SK-N-SH (cell line): ENCODE measurements around the gene PRPS1. TPM values are rescaled to one million over a fixed set of nuclear protein-coding genes. Genes with fewer than 3 reads are reported as not detected.
A peak's percentile ranks its signal among the peaks of the same experiment; 100 is the strongest.

Experiments
- CTCF ChIA-PET: fragments of 300-600, 350-600 bp; formaldehyde crosslinking; extraction: SDS; loops from one replicate; lab custom pipeline; 2021; lab: Yijun Ruan, JAX
- POLR2A ChIA-PET: fragments of 350-600 bp; sonication (Branson Sonifier 250); formaldehyde crosslinking; extraction: SDS; loops from one replicate; lab custom pipeline; 2020; ENCODE audit warnings: antibody characterized with exemption, inconsistent platforms; lab: Yijun Ruan, JAX
- DNase-seq: peaks from one replicate; pipeline ENCODE4 v3.0.0; 2012
- H2AFZ ChIP-seq: fragments of 200-600 bp; sonication (generic); 2 replicates; pipeline ENCODE4 v1.8.1; 2016; ENCODE audit warnings: antibody characterized with exemption, mild to moderate bottlenecking, low read depth
- H3F3A ChIP-seq: fragments of 200-600 bp; sonication (generic); replicated peaks from 2 replicates; pipeline ENCODE3; 2016; ENCODE audit warnings: antibody characterized with exemption, mild to moderate bottlenecking; ENCODE audit not compliant: insufficient read depth
- H3K27ac ChIP-seq, 2 experiments: fragments of 200-500 bp in 1 of 2; fragments of 200-600 bp in 1 of 2; sonication (Bioruptor generic) in 1 of 2; sonication (generic), shearing (Covaris generic) in 1 of 2; 2 replicates each; pipeline versions ENCODE4 v1.5.1 to v1.6.1; 2014 to 2016; ENCODE audit warnings: low read depth in 2 of 2, inconsistent platforms in 1 of 2, low read length in 1 of 2, mild to moderate bottlenecking in 1 of 2, mixed read lengths in 1 of 2
- H3K27me3 ChIP-seq: fragments of 200-600 bp; sonication (generic), shearing (Covaris generic); 2 replicates; pipeline ENCODE4 v1.6.1; 2016; ENCODE audit warnings: mixed run types; ENCODE audit not compliant: insufficient read depth
- H3K36me3 ChIP-seq, 2 experiments: fragments of 200-500 bp in 1 of 2; fragments of 200-600 bp in 1 of 2; sonication (Bioruptor generic) in 1 of 2; sonication (generic) in 1 of 2; replicated peaks in 1 of 2; 2 replicates each; pipeline versions ENCODE3 to v1.5.1; 2014 to 2016; ENCODE audit warnings: low read length in 1 of 2, mild to moderate bottlenecking in 1 of 2; ENCODE audit not compliant: insufficient read depth in 2 of 2, control insufficient read depth in 1 of 2
- H3K4me1 ChIP-seq, 2 experiments: fragments of 200-500 bp in 1 of 2; fragments of 200-600 bp in 1 of 2; sonication (Bioruptor generic) in 1 of 2; sonication (generic), shearing (Covaris generic) in 1 of 2; 2 replicates each; pipeline versions ENCODE4 v1.5.1 to v1.6.1; 2014 to 2016; ENCODE audit warnings: low read depth in 1 of 2, low read length in 1 of 2, mixed run types in 1 of 2; ENCODE audit not compliant: insufficient read depth in 2 of 2, control insufficient read depth in 1 of 2
- H3K4me2 ChIP-seq: fragments of 200-600 bp; sonication (generic), shearing (Covaris generic); 2 replicates; pipeline ENCODE4 v1.6.1; 2017; ENCODE audit warnings: mixed run types
- H3K4me3 ChIP-seq, 2 experiments: fragments of 200-500 bp in 1 of 2; fragments of 200-600 bp in 1 of 2; sonication (Bioruptor generic) in 1 of 2; sonication (generic), shearing (Covaris generic) in 1 of 2; 2 replicates each; pipeline versions ENCODE4 v1.5.1 to v1.8.1; 2014 to 2016; ENCODE audit warnings: low read depth in 2 of 2, inconsistent platforms in 1 of 2, low read length in 1 of 2, mild to moderate bottlenecking in 1 of 2, mixed read lengths in 1 of 2, moderate library complexity in 1 of 2
- H3K79me2 ChIP-seq: fragments of 200-600 bp; sonication (generic); 2 replicates; pipeline ENCODE4 v1.8.1; 2017; ENCODE audit warnings: mild to moderate bottlenecking; ENCODE audit not compliant: insufficient read depth
- H3K9ac ChIP-seq: fragments of 200-600 bp; sonication (generic); 2 replicates; pipeline ENCODE4 v1.6.1; 2017; ENCODE audit warnings: mixed run types
- H3K9me2 ChIP-seq: fragments of 200-600 bp; sonication (generic); 2 replicates; pipeline ENCODE4 v1.6.1; 2017; ENCODE audit warnings: mixed run types
- H3K9me3 ChIP-seq: fragments of 200-600 bp; sonication (generic); 2 replicates; pipeline ENCODE4 v1.6.1; 2017; ENCODE audit warnings: mixed run types, mild to moderate bottlenecking, moderate library complexity
- H4K20me1 ChIP-seq: fragments of 200-600 bp; sonication (generic); 2 replicates; pipeline ENCODE4 v1.6.1; 2017; ENCODE audit warnings: mild to moderate bottlenecking, mixed run types; ENCODE audit not compliant: insufficient read depth
- CHD2 ChIP-seq: fragments of 150-350 bp; IDR thresholded peaks from 2 replicates; pipeline ENCODE4 v1.6.1; 2018; ENCODE audit warnings: low read length; ENCODE audit not compliant: partially characterized antibody
- CTCF ChIP-seq: fragments of 200-600 bp; sonication (generic); IDR thresholded peaks from 2 replicates; pipeline ENCODE4 v1.6.1; 2017; ENCODE audit warnings: antibody characterized with exemption, mild to moderate bottlenecking, moderate library complexity
- ELF1 ChIP-seq: IDR thresholded peaks from 2 replicates; pipeline ENCODE4 v1.4.0; 2012
- EP300 ChIP-seq, 2 experiments: IDR thresholded peaks; 2 replicates each; pipeline versions ENCODE4 v1.4.0 to v1.6.1; 2012; ENCODE audit warnings: borderline replicate concordance in 1 of 2, low read depth in 1 of 2, low read length in 1 of 2
- FOSL2 ChIP-seq: IDR thresholded peaks from 2 replicates; pipeline ENCODE4 v1.4.0; 2012; ENCODE audit warnings: low read depth, mild to moderate bottlenecking, moderate library complexity, borderline replicate concordance
- FOXM1 ChIP-seq: IDR thresholded peaks from 2 replicates; pipeline ENCODE4 v1.4.0; 2012; ENCODE audit warnings: low read depth, mild to moderate bottlenecking
- GABPA ChIP-seq: IDR thresholded peaks from 2 replicates; pipeline ENCODE4 v1.4.0; 2012; ENCODE audit warnings: low read depth, mild to moderate bottlenecking
- IRF3 ChIP-seq: fragments of 150-350 bp; IDR thresholded peaks from 2 replicates; pipeline ENCODE4 v1.6.1; 2016; ENCODE audit warnings: mild to moderate bottlenecking, low read depth, low read length
- MAX ChIP-seq: IDR thresholded peaks from 2 replicates; pipeline ENCODE4 v1.4.0; 2012; ENCODE audit warnings: low read depth
- MXI1 ChIP-seq: IDR thresholded peaks from 2 replicates; pipeline ENCODE4 v1.6.1; 2012; ENCODE audit warnings: mild to moderate bottlenecking, low read depth, low read length, improper control_type of control experiment
- NFIC ChIP-seq: IDR thresholded peaks from 2 replicates; pipeline ENCODE4 v1.4.0; 2012; ENCODE audit warnings: borderline replicate concordance
- NRF1 ChIP-seq: IDR thresholded peaks from 2 replicates; pipeline ENCODE4 v1.6.1; 2012; ENCODE audit warnings: low read depth, mild to moderate bottlenecking, low read length
- POLR2AphosphoS5 ChIP-seq: IDR thresholded peaks from 2 replicates; pipeline ENCODE4 v1.6.1; 2012; ENCODE audit warnings: low read depth, low read length
- RCOR1 ChIP-seq: fragments of 150-350 bp; IDR thresholded peaks from 2 replicates; pipeline ENCODE4 v1.6.1; 2017; ENCODE audit warnings: antibody characterized with exemption, low read length
- RXRA ChIP-seq: IDR thresholded peaks from 2 replicates; pipeline ENCODE4 v1.4.0; 2012; ENCODE audit warnings: low read depth, mild to moderate bottlenecking, borderline replicate concordance
- SMC3 ChIP-seq: IDR thresholded peaks from 2 replicates; pipeline ENCODE4 v1.6.1; 2012; ENCODE audit warnings: low read depth, low read length, improper control_type of control experiment
- TEAD4 ChIP-seq: IDR thresholded peaks from 2 replicates; pipeline ENCODE4 v1.4.0; 2012; ENCODE audit warnings: mild to moderate bottlenecking, borderline replicate concordance; ENCODE audit not compliant: insufficient read depth
- WGBS: methylation state at CpG from one replicate; pipeline ENCODE4 v1.1.6; 2017; ENCODE audit warnings: low lambda C conversion rate; 5-methylcytosine and 5-hydroxymethylcytosine counted together
- polyA plus RNA-seq, 3 experiments: library from polyadenylated mRNA; depleted of rRNA; stranded (reverse); fragments of >200 nt; gene quantifications; 2 replicates each; pipeline ENCODE4 v1.2.3, GENCODE V29; 2012

Gene PRPS1
- polyA plus RNA-seq, 1 of the 3 experiments (the other 2 are of a cell fraction), result 42.3 TPM

GRCh38 chrX:107654566-107654871 is 26.2 kb downstream of the PRPS1 start (continued):
- TF ChIP-seq FOSL2 (no peak), RXRA (no peak), ELF1 (no peak), GABPA (no peak), RCOR1 (no peak), TEAD4 (no peak), CHD2 (no peak), MXI1 (no peak)

GRCh38 chrX:107654872-107655761 is 26.8 kb downstream of the PRPS1 start:
- Histone ChIP-seq H3K9ac (no peak overlapping the region), H3K27me3 (no peaks in the 10 kb centered on the region; the same call in 1 of the 2 replicates), H2AFZ (no peak overlapping the region), H3K9me2 (no peaks in the 10 kb centered on the region), H3K4me2 (no peak overlapping the region), H4K20me1 (0 out of 2 replicates have a peak, but pooled peaks cover 3% of the 10 kb centered on the region), H3F3A (no peaks in the 10 kb centered on the region), H3K36me3 (no peaks in the 10 kb centered on the region), H3K4me3 (no peak overlapping the region), H3K4me1 (no peaks in the 10 kb centered on the region; a peak in 1 of 4 replicates), H3K79me2 (no peaks in the 10 kb centered on the region), H3K9me3 (no peaks in the 10 kb centered on the region), H3K27ac (no peak overlapping the region)
- ChIA-PET POLR2A (no interaction called here), CTCF (interaction anchor here (0.6 to 1.0 kb wide), 3 partner anchors 18 to 452 kb away, joined by 3 to 4 read pairs (median 3); no protein-coding TSS in a partner anchor)
- DNase-seq, result peak; percentile 56
- TF ChIP-seq CTCF (peak; percentile 63), EP300 (IDR thresholded peaks at IDR 0.05; ENCODE audit: borderline replicate concordance in 1 of 2, low read depth in 1 of 2, low read length in 1 of 2) (no peak)
- WGBS, result 42% methylated on average over 18 of the region's 22 CpGs

GRCh38 chrX:107656978-107657377 is 28.7 kb downstream of the PRPS1 start:
- Histone ChIP-seq H4K20me1 (0 out of 2 replicates have a peak, but pooled peaks cover 3% of the 10 kb centered on the region), H3K27ac (no peak overlapping the region), H3K9me2 (no peaks in the 10 kb centered on the region), H3K9me3 (no peaks in the 10 kb centered on the region), H3K4me2 (no peak overlapping the region), H3K27me3 (no peaks in the 10 kb centered on the region; the same call in 1 of the 2 replicates), H3K4me1 (no peaks in the 10 kb centered on the region; a peak in 1 of 4 replicates), H2AFZ (no peak overlapping the region), H3K79me2 (no peaks in the 10 kb centered on the region), H3K4me3 (no peak overlapping the region), H3F3A (no peaks in the 10 kb centered on the region), H3K9ac (no peak overlapping the region), H3K36me3 (no peaks in the 10 kb centered on the region)
- POLR2A ChIA-PET, result no interaction called here
- CTCF ChIA-PET, result interaction anchor here (0.9 to 1.8 kb wide), 4 partner anchors 16 to 122 kb away, joined by 3 to 8 read pairs (median 4); partner anchors contain the start of gene NCBP2L
- WGBS, result 42% methylated on average over 4 of the region's 5 CpGs
- no peak for DNase-seq
- TF ChIP-seq MAX (no peak), POLR2AphosphoS5 (no peak), NRF1 (no peak), FOSL2 (no peak), NFIC (no peak), SMC3 (no peak), IRF3 (no peak), FOXM1 (no peak), MXI1 (no peak), GABPA (no peak), RCOR1 (no peak), CTCF (no peak)
